Putamen (tissue), 1 donor: ENCODE data around the gene OR10H5.
"Not testable (repeated sequence)": the region's sequence is repeated elsewhere in the genome, so short reads cannot be mapped to it uniquely, and the experiment has no call there.

ENCODE experiments used
- DNase-seq: peaks from one replicate; pipeline ENCODE4 v3.0.0-alpha.2; 2016; ENCODE audit warnings: low spot score

Gene OR10H5

DNA sequence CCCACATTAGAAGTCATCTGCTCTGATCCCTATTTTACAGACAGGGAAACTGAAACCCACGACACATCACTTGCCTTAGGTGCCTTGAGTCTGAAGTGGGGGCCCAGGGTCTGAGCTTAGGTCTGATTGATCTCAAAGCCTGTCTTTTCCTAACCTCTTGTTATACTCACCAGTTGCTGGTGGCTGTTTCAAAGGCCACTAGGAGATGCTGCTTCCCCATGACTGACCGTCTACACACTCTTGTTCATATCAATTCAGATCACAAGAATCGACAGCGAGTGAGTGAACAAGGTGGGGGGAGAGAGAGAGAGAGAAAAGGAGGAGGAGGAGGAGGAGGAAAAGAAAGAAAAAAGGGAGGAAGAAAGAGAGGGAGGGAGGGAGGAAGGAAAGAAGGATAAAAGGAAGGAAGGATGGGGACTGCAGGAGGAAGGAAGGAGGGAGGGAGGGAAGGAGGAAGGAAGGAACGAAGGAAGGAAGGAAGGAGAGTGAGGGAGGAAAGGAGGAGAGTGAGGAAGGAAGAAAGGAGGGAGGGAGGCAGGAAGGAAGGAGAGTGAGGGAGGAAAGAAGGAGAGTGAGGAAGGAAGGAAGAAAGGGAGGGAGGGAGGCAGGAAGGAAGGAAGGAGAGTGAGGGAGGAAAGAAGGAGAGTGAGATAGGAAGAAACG lies 24.7 kb downstream of the OR10H5 start:
- DNase-seq, result no peak

DNA sequence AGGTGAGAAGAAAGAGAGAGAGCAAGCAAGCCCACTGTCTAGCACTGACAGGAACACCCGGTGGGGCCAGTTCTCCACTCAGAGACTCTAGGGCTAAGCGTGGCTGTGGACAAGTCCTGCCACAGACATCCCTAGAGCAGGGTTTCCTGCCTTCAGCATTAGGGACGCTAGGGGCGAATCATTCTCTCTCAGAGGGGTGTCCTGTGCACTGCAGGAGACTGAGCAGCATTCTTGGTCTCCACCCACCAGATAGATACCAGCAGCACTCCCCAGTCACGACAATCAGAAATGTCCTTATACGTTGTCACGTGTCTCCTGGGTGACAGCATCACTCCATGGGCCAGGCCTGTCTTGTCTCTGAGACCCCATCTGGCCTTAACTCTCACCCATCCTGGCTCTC lies 26.5 kb downstream of the OR10H5 start:
- DNase-seq, result no peak

DNA sequence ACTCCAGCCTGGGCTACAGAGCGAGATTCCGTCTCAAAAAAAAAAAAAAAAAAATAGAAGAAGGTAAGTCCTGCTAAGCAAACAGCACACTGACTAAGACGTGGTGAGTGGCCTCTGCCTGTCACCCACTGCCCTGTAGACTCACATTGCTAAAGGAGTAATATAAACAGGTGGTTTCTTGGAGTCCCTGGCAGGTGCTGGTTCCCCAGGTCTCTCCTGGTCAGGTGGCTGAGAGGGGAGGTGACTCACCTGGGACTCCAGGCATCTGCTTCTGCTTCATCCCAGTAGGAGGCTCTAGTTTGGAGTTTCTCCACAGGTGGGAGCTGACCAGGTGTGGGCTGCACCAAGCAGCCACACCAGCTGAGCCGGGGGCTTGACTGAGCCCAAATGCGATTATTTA lies 27.8 kb downstream of the OR10H5 start, which contains the start of gene OR10H1:
TSS of gene OR10H1 (minus strand) at position 359 of the 400 bp plus-strand sequence. CDS start 7,627 bp downstream, outside the sequence.
- DNase-seq, result no peak

DNA sequence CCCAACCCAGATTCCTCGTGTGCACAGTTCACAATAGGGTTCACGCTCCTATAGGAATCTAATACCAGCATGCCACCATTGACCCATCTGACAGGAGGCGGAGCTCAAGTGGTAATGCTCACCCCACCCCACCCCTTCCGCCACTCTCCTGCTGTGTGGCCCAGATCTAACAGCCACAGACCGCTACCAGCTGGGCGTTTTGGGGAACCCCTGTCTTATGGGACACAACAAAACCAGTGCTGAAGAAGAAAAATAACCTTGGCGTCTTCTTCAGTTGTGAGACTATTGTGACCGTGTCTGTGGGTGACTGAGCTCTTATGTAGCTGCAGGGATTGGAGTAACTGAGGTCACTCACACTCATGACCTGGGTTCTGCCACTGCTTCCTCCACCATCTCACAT lies 33.2 kb downstream of the OR10H5 start:
- DNase-seq, result no peak

DNA sequence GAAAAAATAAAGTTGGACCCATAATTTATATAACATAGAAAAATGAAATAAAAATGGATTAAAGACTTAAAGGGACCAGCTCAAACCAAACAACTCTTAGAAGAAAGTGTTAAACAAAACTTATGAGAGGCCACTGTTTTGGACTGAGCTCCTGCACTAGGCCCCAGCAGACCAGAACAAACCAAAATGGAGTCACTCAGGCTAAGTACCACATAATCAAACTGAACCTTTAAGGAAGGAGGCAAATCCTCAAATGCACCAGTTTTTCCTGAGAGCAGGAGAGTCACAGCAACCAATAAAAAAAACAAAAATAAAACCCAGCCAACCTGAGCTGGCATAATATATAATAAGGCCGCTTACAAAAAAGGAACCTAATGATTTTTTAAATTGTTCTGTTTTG lies 38.3 kb downstream of the OR10H5 start:
- DNase-seq, result no peak

DNA sequence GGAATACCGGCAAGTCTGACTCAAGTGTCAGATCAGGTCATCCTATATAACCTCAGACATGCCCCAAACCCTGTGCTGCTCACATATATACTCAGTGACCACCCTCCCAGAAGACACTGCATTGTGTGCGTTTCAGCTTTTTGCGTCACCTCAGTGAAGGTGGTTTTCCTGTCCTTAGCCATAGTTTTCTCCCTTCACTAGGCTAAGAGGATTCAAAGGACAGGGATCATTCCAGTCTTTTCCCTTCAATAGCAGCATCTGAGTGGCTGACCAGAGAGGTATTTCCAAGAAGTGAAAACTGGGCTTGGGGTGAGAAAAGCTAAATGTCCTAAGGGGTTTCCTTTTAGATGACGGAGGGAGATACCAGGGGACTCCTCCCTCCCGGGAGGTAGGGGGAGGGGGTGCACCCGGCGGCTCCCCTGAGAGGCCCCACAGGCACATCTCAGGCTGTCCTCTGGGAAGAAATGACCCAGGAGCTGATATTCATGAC lies 40.7 kb downstream of the OR10H5 start:
- DNase-seq, result no peak

DNA sequence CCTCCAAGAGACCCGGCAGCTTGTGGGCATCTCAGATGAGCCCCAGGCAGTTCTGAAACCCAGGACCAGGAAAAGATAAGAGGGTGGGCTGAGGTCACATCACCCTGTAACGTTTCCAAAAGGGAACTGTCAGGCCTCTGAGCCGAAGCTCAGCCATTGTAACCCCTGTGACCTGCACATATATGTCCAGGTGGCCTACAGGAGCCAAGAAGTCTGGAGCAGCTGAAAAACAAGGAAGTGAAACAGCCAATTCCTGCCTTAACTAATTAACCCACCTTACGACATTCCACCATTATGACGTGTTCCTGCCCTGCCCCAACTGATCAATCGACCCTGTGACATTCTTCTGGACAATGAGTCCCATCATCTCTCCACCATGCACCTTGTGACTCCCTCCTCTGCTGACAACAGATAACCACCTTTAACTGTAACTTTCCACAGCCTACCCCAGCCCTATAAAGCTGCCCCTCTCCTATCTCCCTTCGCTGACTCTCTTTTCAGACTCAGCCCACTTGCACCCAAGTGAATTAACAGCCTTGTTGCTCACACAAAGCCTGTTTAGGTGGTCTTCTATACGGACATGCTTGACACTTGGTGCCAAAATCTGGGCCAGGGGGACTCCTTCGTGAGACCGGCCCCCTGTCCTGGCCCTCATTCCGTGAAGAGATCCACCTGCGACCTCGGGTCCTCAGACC lies 41.3 kb downstream of the OR10H5 start:
- DNase-seq, result not testable (repeated sequence)

DNA sequence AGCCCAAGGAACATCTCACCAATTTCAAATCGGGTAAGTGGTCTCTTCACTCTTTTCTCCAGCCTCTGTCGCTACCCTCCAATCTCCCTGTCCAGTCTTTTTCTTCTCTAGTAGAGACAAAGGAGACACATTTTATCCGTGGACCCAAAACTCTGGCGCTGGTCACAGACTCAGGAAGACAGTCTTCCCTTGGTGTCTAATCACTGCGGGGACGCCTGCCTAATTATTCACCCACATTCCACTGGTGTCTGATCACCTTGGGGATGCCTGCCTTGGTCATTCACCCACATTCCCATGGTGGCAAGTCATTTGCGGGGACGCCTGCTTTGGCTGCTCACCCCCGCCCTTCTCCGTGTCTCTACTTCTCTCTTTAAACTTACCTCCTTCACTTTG lies 41.8 kb downstream of the OR10H5 start:
- no peak for DNase-seq

DNA sequence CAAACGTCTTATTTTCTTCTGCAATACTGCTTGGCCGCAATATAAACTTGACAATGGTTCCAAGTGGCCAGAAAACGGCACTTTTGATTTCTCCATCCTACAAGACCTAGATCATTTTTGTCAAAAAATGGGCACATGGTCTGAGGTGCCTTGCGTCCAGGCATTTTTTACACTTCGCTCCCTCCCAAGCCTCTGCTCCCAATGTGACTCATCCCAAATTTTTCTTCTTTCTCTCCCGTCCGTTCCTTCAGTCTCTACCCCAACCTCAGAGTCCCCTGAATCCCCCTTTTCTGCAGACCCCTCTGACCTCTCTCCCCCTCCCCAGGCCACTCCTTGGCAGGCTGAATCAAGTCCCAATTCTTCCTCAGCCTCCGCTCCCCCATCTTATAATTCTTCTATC lies 42.3 kb downstream of the OR10H5 start:
- no peak for DNase-seq

DNA sequence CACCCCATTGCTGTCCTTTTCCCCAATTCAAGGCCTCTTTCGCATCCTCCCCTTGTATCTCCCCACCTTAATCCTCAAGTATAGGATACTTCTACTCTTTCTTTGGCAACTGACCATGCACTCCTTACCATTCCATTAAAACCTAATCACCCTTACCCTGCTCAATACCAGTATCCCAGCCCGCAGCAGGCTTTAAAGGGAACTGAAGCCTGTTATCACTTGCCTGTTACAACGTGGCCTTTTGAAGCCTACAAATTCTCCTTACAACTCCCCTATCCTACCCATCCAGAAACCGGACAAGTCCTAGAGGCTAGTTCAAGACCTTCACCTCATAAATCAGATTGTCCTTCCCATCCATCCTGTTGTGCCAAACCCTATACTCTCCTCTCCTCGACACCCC lies 44.2 kb downstream of the OR10H5 start:
- no peak for DNase-seq

DNA sequence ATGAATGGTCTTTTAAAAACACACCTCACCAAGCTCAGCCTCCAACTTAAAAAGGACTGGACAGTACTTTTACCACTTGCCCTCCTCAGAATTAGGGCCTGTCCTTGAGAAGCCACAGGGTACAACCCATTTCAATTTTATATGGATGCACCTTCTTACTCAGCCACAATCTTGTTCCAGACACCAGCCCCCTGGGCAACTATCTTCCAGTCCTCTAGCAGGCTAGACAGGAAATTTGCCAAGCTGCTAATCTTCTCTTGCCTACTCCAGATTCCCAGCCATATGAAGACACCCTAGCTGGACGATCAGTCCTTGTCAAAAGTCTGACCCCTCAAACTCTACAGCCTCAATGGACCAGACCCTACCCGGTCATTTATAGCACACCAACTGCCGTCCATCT lies 46.8 kb downstream of the OR10H5 start:
- not testable (repeated sequence) for DNase-seq

DNA sequence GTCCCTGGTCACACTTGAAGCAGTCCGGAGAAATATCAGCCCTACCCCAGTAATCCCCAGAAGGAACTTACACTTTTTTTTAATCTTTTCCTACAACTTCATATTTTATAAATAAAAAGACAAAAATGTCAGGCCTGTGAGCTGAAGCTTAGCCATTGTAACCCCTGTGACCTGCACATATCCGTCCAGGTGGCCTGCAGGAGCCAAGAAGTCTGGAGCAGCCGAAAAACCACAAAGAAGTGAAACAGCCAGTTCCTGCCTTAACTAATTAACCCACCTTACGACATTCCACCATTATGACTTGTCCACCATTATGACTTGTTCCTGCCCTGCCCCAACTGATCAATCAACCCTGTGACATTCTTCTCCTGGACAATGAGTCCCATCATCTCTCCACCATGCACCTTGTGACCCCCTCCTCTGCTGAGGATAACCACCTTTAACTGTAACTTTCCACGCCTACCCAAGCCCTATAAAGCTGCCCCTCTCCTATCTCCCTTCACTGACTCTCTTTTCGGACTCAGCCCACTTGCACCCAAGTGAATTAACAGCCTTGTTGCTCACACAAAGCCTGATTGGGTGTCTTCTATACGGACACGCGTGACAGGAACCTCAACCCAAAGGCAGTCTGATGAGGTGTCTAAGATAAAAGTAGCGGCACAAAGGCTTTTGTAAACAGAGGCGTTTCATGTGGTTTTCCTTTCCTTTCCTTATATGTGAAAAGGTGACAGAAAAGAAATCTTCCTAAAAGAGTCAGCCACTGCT lies 48.3 kb downstream of the OR10H5 start:
- DNase-seq, result not testable (repeated sequence)

DNA sequence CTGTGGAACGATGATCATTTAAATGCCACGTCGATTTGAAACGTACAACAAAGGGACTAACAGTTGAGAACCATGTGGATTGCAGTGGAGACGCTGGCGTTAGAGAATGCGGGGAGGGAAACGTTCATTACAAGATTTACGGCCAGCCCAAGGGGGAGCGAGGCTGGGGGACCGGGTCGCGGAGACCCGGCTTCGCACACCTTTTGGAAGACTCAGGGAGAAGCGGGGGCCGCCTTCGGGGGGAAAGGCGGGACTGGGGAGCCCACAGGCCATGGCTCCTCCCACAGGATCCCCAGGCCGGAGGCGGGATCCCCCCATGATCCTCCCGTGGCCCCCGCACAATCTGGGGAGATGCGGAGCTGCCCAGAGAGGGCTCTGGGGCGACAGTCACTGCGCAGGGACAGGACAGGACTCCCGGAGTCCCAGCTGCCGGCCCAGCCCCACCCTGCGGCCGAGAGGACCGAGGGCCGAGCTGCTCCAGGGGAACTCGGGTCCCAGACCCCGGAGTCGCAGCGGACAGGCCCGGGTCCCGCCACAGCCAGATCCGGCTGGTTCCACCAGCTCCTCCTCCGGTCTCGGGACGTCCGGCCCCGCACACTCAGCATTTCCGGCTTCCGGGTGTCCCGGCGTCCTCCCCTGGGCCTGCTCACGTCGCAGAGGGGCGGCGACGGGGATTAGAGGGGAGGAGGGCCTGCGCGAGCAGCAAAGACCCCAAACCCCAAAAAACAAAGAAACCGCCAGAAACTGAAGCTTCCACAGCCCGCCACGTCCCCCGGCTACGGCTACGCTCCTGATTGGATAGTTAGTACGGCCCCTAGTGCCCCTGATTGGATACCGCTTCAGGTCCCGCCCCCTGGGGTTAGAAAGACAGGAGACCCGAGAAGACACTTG lies 49.1 kb downstream of the OR10H5 start:
- peak; percentile 97 for DNase-seq

DNA sequence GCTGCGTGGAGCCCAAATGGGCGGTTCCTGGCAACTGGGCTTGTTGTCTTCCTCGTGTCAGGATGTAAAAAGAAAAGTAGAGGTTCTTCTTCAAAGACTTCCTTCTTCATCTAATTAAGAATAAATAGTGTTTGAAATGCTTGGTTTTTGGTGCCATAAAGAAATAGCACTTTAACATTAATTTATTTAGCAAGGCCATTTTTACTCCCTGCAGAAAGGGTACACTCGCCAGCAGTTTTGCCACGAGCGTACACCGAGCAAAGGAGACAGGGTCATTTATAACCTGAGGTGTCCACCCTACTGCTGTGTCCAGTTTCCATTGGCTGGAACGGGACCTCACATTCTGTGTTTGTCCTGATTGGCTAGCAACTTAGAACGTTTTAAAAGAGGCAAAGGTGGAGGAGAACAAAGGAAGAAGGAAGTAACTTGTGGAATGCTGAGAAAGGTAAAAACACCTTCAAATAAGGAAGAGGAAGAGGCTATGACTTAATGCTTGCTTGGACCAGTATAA lies 49.8 kb downstream of the OR10H5 start:
- DNase-seq, result no peak

DNA sequence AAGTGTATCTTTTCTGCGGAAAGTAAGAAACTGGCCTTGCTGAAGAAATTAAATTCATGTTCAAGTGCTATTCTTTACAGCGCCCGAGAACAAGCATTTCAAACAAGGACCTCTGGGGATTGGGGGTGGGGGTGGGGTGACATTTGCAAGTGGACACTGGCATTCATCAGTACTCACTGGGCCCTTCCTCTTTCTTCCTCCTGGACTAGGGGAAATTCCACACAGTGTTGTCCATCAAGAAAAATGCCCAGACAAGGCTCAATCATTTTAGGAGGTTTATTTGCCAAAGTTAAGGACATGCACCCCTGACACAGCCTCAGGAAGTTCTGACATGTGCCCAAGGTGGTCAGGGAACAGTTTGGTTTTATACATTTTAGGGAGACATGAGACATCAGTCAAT lies 50.9 kb downstream of the OR10H5 start:
- DNase-seq, result no peak

DNA sequence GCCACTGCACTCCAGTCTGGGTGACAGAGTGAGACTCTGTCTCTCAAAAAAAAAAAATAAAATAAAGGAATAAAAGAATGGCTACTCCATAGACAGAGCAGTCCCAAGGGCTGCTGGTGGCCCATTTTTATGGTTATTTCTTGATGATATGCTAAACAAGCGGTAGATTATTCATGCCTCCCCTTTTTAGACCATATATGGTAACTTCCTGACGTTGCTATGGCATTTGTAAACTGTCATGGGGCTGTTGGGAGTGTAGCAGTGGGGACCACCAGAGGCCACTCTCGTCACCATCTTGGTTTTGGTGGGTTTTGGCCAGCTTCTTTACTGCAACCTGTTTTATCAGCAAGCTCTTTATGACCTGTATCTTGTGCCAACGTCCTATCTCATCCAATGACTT lies 52.4 kb downstream of the OR10H5 start:
- DNase-seq, result not testable (repeated sequence)

DNA sequence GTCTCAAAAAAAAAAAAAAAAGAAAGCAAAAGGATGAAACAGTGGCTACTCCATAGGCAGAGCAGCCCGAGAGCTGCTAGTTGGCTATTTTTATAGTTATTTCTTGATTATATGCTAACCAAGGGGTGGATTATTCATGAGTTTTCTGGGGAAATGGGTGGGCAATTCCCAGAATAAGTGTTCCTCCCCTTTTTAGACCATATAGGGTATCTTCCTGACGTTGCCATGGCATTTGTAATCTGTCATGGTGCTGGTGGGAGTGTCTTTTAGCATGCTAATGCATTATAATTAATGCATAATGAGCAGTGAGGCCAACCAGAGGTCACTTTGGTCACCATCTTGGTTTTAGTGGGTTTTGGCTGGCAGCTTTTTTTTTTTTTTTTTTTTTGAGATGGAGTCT lies 53.4 kb downstream of the OR10H5 start:
- DNase-seq, result no peak

DNA sequence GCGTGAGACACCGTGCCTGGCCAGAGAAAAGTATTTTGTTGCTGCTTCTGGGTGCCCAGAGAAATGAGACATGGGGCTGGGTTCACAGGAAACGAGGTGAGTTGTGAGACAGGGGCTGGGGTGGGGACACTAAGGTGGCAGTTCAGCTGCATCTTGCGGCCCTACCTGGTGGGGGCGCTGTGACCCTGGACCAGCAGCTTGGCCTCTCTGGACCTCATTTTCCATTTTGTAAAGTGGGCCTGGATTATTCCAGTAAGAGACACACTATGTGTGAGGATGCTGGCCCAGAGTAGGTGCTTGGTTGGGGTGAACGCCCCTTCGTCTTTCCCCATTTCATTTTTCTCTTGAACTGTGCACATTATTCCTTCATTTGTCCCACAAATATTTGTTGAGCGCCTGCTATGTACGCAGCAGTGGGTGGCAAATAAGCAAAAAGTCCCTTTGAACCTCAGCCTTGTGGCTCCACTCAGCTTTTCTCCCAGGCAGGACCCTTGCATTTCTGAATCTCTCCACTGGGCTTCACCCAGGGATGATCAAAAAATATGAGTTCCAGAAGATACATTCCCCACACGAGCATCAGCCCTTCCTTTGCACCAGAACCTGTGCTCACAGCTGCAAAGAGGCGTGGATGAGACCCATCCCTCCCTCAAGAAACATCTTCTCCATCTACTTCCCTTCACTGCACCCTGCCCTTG lies 54.6 kb downstream of the OR10H5 start:
- DNase-seq, result no peak

DNA sequence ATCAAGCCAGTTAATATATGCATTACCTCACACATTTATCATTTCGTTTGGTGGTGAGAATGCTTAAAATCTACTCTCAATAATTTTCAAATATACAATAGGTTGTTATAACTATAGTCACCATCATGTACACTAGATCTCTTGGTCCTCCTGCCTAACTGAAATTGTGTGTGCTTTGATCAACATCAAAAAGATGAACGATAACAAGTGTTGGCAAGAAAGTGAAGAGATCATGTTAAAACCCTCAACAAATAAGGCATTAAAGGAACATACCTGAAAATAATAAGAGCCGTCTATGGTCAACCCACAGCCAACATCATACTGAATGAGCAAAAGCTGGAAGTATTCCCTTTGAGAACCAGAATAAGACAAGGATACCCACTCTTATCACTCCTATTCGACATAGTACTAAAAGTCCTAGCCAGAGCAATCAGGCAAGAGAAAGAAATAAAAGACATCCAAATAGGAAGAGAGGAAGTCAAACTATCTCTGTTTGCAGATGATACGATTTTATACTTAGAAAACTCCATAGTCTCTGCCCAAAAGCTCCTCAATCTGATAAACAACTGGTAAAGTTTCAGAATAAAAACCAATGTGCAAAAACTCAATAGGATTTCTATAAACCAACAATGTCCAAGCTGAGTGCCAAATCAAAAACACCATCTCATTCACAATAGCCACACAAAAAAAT lies 55.9 kb downstream of the OR10H5 start:
- DNase-seq, result no peak

DNA sequence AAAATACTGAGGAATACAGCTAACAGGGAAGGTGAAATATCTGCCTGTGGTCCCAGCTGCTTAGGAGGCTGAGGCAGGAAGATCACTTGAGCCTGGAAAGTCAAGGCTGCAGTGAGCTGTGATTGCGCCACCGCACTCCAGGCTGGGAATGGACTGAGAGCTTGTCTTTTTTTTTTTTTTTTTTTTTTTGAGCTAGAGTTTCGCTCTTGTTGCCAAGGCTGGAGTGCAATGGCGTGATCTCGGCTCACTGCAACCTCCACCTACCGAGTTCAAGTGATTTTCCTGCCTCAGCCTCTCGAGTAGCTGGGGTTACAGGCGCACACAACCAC lies 56.4 kb downstream of the OR10H5 start:
- not testable (repeated sequence) for DNase-seq

DNA sequence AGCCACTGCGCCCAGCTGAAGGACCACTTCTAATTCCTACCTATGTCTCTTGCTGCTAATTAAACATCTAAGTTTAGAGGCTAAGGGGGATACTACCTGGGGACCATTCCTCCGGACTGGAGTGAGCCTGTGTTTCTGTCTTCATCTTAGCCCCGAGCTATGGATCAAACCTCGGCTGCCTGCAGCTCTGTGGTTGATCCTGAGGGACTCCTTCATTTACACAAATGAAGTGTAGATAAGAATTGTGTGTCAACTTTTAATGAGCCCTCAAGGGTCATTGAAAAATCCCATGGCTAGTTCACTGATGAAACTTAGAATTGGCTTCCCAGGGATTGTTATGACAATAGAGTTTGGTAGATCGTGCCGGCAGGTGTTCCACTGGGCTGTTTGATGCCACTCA lies 59.5 kb downstream of the OR10H5 start:
- DNase-seq, result no peak
